Stimulated activated CD4-positive, alpha-beta T cell treated with anti-CD3 and anti-CD28 coated beads, Interleukin-1b, Interleukin-23, amount 100 ng/mL, for 1 hour (primary cell): ENCODE data around the gene HOXD13.

ENCODE experiments used
- DNase-seq, 2 donors: peaks; one replicate each; pipeline ENCODE4 v3.0.0-alpha.2; 2020; ENCODE audit warnings: low read depth in 2 of 2

HOXD13 gene

DNA sequence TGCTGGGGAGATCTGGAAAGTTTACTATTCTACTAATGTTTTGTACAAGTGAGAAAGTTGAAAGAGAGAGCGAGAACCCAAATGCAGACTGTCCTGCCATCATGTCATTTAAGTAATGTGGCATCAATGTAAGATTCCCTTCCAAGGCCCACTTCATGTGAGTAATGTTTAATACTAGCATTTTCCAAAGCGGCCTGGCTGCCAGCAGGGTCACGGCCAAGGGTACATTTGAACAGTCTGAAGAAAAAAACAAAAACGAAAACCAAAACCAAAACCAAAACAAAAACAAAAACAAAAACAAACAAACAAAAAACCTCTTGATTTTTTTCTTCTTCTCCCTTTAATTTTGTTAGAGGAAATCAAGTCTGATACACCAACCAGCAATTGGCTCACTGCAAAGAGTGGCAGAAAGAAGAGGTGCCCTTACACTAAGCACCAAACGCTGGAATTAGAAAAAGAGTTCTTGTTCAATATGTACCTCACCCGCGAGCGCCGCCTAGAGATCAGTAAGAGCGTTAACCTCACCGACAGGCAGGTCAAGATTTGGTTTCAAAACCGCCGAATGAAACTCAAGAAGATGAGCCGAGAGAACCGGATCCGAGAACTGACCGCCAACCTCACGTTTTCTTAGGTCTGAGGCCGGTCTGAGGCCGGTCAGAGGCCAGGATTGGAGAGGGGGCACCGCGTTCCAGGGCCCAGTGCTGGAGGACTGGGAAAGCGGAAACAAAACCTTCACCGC is 26.2 kb downstream of the HOXD13 start:
- DNase-seq: no peak

DNA sequence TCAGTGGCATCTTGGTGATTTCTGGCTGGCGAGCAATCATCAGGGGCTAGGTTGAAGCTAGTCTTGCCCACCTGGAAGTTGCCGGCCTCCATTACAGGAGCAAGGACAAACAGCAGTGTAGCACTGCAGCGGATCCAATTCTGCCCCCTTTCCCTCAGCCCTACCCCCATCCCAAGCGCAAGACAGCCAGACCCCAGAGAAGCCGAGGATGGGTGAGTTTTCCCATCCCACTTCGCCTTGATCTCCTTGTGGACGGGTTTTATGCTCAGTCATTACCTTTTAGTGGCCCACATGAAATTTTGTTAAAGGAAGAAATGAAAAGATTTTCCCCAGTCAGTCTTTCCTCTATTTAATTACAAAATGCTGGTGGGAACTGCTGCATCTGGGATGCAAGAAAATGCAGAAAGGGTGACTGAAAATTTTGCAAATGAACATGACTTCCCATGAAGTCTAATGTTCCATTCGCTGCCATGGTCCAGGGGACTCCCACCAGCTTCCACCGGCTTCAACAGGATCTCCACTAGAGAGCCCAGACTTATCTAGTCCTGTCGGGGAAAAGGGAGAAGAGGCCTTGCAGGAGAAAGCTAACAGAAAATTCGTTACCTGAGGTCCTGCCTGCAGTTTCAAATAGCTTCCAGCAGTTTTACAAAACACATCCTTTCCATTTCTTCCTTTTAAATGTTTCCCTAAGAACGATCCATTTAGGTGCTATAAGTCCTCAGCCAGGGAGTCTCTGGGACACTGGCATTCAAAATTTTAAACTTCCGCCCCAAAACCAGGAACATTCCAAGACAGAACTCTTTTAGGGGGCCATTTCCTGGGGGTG is 28.1 kb downstream of the HOXD13 start:
- DNase-seq: no peak

DNA sequence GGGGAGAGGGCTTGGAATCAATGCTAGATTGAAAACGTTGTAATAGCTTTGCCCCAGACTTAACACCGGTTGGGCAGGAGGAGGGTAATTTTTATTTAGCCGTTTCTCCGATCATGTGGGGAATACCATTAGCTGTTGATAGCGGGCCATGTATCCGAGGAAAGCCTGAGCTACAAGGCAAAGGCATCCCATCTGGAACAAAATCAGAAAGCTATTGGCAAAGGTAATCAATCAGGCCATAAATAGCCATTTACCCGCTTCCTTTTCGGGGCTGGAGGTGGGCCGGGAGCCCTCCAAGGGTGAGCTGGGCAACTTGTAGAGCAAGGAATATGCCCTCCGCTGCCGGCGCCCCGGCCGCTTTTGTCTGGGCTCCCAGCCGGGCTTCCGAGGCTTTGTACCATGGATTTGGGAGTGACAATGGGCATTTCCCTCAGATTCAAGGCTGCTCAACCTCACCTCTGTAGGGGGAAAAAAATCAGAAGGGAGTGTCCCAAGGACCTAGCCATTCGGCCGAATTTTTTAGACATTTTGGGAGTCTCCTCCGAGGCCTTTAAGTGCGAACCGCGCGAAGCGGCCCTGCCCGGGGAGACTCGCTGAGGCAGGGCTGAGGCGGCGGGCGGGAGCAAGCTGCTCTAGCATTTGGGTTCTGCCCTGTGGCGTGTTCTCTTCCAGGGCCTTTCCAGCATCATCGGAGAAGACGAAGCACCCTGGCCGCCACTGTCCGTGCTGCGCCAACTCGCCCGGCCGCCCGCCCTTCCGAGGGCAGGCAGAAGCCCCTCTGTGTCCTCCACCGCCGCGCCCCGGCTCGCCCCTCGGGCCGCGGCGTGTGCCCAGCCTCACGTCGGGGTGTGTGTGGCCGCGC is 28.9 kb downstream of the HOXD13 start:
- DNase-seq: no peak

DNA sequence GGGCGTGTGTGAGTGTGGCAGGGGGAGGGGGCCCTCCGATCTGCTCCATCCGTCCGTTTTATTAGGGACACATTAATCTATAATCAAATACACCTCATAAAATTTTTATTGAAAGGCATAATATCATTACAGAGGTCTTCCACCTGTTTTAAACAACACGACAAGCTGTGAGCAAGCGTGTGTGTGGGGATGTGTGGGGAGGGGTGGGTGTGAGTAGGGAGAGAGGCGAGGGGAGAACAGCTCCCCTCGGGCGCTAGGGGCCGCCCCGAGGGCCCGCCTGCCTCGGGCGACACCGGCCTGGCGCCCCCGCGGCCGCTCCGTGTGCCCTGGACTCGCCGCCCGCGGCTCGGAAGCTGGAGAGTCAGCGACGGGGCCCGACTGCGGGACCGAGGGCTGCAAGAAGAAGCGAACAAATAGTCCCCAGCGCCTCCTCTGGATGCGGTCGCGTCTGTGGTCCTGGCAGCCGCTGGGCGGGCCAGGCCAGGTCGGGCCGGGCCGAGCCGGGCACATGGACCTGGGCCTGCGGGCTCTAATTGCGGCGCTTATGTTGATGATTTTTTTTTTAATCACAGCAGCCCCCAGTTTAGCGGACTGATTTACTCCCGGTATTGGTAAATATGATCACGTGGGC is 29.6 kb downstream of the HOXD13 start:
- no peak for DNase-seq

DNA sequence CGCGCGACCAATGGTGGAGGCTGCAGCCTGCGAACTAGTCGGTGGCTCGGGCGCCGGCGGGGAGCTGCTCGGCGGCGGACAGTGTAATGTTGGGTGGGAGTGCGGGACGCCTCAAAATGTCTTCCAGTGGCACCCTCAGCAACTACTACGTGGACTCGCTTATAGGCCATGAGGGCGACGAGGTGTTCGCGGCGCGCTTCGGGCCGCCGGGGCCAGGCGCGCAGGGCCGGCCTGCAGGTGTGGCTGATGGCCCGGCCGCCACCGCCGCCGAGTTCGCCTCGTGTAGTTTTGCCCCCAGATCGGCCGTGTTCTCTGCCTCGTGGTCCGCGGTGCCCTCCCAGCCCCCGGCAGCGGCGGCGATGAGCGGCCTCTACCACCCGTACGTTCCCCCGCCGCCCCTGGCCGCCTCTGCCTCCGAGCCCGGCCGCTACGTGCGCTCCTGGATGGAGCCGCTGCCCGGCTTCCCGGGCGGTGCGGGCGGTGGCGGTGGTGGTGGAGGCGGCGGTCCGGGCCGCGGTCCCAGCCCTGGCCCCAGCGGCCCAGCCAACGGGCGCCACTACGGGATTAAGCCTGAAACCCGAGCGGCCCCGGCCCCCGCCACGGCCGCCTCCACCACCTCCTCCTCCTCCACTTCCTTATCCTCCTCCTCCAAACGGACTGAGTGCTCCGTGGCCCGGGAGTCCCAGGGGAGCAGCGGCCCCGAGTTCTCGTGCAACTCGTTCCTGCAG is 30.3 kb downstream of the HOXD13 start, which contains the start of gene HOXD9:
HOXD9 (plus strand) TSS at position 37 of the 728 bp plus-strand sequence; CDS start at position 87, 50 bp downstream.
- no peak for DNase-seq

DNA sequence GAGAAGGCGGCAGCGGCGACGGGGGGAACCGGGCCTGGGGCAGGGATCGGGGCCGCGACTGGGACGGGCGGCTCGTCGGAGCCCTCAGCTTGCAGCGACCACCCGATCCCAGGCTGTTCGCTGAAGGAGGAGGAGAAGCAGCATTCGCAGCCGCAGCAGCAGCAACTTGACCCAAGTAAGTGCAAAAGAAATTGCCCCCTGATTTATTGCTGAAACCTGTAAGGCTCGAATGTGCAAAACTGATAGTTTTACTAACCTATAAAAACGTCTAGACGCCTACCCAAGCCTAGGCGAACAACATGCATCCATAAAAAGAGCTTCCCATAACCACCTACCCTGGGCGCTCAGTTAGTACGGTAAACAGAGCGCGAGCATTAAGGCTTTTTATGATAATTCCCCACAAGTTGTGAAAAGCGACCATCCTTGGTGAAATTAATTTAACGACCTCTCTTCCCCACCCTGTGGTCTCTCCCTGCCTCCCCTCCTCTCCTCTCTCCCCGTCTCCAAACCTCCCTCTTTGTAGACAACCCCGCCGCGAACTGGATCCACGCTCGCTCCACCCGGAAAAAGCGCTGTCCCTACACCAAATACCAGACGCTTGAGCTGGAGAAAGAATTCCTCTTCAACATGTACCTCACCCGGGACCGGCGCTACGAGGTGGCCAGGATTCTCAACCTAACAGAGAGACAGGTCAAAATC is 31.0 kb downstream of the HOXD13 start:
- no peak for DNase-seq

DNA sequence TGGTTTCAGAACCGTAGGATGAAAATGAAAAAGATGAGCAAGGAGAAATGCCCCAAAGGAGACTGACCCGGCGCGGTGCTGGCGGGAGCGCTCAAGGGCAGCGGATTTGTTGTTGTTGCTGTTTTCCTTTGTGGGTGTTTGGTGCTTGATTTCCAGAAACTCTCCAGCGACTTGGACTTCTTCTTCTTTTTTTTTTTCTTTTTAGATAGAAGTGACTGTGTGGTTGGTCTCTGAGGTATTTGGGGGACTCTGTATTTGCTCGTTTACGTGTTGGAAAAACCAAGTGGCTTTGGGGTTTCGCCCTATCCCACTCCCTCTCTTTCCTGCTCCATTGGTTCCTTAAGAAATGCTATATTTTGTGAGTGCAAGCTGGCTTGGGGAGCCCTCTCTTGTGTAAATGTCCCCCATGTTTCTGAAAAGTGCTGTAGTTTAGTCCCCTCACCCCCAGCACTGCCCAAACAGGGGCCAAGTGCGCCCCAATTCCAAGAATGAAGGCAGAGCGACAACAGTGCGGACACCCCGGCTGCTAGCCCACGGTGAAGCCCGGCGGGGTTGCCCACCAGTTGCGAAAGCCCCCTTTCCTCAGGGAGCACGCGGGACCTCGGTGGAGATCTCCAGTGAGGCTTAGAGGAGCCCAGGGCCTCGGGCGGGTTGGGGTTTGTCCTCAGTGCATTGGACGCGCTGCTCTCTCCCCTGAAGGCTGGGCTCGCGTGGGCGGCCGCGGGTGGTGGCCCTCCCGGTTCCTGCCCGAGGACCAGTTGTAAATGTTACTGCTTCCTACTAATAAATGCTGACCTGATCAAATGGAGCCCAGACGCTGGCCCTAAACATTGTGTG is 31.8 kb downstream of the HOXD13 start:
- no peak for DNase-seq

DNA sequence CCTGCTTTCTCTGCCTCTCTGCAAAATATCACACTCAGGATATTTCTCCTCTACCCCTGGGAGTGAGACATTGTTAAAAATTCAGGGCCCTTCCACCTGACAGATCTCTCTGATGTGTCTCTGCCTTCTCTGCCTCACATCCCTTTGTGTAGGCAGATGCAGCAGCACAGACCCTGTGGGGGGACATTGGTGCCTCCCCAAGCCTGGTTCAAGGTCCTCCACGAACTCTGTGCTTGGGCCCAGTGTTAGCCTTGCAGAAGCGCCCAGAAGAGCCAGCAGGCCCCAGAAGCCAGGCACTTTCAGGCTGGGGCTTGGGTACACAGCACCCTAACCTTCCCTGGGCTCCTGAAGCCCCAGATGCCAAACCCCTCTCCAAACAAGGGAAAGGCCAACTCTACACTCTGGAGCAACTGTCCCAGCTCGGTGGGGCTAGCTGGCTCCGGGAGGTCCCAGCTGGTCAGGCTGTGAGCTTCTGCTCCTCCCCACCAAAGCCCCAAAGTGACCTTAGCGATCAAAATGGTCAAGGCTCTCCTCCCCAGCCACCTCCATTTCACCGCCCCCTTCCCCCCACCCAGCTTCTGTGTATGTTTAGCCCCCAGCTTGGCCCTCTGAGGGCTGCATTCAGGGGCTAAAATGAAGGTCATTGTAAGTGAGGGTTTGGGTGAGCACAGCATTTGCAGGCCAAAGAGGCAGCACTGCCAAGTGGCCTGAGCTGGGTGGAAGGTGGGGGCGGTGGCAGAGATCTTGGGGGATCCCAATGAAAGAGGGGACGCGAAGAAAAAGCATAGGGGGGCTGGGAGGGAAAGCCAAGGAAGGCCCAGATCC is 32.6 kb downstream of the HOXD13 start:
- no peak for DNase-seq

DNA sequence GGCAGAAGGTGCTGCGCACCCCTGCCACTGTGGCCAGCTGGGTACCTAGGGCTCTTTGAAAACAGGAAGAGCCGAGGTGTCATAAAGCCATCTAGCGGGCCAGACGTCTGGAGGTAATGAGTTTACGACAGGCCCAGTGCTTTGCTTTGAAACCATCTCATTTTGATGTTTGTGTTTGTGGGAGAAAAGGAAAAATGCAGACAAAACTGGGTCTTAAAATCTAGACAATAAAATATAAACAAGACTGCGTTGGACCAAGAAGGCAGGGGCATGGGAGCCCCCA is 33.2 kb downstream of the HOXD13 start:
- DNase-seq: no peak

DNA sequence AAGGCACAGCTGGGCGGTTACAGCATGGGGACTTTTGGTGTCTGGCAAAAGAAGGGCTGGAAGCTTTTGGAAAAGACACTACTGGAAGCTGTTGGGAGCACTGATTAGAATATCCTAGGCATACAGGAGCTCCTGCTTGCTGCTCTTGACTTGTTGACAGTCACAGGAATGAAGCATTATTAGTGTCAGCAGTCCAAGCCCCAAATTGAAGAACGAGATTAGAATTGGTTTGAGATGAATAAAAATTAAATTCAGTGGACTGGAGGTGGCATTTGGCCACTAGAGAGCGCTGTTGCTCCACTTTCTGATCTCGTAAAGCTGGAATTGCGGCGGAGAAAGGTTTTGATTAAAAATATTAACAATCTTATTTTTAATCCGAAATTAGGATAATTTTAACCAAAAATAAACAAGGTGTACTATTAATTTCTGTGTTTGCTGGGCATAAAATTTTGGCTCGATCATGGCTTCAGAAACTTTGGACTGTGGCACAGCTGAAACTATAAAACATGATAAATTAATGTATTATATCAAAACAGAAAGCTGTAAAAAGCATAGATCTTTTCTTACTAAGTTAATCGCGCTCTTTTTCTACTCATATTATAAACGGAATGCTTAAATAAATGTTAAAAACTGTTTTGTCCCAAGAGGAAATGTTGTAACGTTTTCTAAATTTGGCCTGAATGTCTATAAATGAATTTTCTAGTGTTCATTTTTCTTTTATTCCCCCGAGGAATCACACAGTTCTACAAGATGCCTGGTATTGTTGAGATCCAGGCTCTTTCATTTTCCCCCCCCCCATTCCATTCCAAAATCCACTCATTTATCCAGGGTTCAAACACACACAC is 34.6 kb downstream of the HOXD13 start:
- DNase-seq: peak; percentile 24 to 68

DNA sequence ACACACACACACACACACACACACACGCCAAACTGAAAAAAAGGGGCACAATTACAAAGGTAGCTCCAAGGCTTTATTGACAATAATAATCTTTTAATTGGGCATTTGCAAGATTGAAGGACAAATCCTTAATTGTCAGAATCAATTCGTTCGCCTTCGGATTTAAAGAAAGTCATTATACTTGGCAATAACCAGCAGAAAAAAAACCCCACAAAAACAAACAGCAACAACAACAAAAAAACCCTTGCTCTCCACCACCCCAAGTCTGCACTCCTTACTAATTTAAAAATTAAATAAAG is 35.2 kb downstream of the HOXD13 start:
- no peak for DNase-seq

DNA sequence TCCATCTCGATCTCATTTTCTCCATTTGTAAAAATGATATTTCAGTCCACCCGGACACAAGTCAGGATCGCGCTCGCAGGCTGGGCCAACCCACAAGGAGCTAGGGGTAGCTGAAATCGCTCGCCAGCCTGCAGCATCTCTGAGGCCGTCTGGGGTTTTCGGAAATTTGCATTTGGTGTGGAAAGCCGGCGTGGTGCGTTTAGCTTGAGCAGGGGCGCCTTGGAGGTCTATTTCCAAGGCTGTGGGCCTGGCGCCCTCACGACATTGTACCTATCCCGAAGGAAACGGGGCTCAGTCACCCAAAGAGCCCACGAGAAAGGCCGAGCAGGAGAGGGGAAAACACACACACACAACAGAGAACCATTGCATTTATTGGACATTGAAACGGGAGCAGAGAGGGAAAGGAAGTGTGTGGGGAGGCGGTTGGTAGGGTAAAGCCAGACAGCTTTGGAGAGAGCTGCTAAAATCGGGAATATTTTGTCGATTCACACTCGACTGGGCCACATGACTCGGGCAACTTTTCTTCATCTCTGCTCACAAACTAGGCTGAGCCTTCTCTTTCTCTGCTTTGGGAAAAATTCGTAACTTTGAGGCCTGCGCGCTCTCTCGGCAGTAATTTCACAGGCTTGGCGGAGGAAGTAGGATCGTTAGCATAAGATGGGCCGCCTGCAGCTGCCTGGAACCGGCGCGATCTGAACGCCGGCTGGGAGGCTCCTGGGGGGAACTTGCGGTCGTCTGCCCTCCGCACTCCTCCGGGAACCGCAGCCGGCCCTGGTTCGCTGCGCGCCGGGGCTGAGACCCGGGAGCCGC is 35.9 kb downstream of the HOXD13 start:
- no peak for DNase-seq

DNA sequence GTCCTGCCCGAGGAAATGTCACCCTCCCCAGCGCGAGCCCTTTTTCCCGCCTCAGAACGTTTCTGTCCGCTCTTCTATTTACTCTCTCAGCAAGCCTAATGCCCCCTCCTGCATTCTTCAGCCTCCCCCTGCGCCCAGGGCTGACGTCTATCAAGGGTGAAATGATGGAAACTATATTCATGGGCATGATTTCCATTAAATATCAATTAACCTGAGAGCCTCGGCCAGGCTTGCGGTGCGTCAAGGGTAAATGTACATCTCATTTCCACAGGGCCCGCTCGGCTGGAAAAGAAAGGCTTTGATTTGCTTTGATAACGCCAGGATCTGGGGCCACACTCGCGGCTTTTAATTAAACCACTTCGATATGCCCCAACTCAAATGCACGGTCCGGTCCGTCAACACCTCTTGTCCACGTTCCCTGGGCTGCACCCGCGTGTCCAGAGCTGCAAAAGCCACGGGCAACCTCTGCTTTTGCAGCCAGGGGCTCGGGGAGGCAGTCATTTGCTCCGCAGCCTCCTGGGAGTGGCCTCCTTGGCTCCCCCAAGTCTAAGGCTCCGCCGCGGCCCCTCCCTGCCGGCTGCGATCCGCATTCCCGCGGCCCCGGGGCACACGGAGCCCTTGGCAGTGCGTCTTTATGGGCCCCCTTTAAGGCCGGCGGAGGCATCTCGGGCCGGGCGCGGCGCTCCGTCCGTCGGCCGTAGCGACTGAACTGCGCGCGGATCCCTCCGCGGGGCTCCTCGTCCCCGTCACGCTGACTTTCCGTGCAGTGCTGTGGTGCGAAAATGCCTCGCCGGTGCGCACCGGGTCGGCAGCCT is 36.7 kb downstream of the HOXD13 start, which contains the start of gene HOXD8:
HOXD8 (plus strand) TSS at position 724 of the 815 bp plus-strand sequence. CDS start 662 bp downstream, outside the sequence.
- DNase-seq: no peak

DNA sequence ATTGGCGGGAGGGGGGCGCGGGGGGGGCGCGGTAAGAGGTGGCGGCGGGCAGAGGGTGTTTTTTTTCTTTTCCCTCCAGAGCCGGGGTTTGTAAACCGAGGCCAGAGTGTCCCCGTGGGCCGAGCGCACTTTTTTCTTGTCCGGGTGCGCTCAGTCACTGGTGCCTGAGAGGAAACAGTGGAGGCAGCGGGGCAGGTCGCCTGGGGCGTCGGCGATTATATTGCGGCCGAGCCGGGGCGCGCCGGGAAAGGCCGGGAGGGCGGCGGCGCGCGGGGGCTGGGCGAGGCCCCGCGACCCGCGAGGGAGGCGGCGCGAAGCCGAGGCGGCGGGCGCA is 37.3 kb downstream of the HOXD13 start:
- no peak for DNase-seq

DNA sequence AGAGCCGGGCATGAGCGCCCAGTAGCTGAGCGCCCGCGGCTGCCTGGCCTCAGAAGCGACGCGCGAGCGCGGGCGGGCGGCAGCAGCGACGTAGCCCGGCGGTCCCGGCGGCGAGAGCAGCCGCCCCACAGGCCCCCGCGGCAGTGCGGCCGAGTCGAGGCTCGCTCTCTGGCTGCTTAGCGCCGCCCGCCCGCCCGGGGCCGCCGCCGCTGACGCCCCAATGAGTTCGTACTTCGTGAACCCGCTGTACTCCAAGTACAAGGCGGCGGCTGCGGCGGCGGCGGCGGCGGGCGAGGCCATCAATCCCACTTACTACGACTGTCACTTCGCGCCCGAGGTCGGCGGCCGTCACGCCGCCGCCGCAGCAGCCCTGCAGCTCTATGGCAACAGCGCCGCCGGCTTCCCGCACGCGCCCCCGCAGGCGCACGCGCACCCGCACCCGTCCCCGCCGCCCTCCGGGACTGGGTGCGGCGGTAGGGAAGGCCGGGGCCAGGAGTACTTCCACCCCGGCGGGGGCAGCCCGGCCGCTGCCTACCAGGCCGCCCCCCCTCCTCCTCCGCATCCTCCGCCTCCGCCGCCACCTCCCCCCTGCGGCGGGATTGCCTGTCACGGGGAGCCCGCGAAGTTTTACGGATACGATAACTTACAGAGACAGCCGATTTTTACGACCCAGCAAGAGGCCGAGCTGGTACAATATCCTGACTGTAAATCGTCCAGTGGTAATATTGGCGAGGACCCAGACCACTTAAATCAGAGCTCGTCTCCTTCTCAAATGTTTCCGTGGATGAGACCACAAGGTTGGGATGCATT is 37.8 kb downstream of the HOXD13 start:
- no peak for DNase-seq
